HG02938 (cell line): ENCODE data around the gene CD209.

Experiments
- ATAC-seq: cut with Tn5 transposase; IDR thresholded peaks from one replicate; pipeline ENCODE4 v1.9.1; 2021; ENCODE audit warnings: mild to moderate bottlenecking, moderate library complexity; ENCODE audit not compliant: unreplicated experiment

Gene CD209

GRCh38 chr19:7706188-7706954, 41.0 kb downstream of the CD209 start:
- no peak for ATAC-seq

GRCh38 chr19:7705387-7706187, 41.7 kb downstream of the CD209 start:
- no peak for ATAC-seq

GRCh38 chr19:7704280-7705060, 42.9 kb downstream of the CD209 start:
- ATAC-seq = no peak

GRCh38 chr19:7703332-7703731, 44.0 kb downstream of the CD209 start:
- no peak for ATAC-seq

GRCh38 chr19:7701654-7702457, 45.5 kb downstream of the CD209 start, which contains the start of gene FCER2:
FCER2 (minus strand) TSS chr19:7702131; CDS start chr19:7699760, 2,371 bp downstream.
- ATAC-seq = peak; percentile 67

- ATAC-seq = no peak
These were observed 46.2 kb downstream of the CD209 start for GRCh38 chr19:7701049-7701653.

GRCh38 chr19:7699417-7700401, 47.6 kb downstream of the CD209 start:
- ATAC-seq = no peak

- no peak for ATAC-seq
These were observed 48.3 kb downstream of the CD209 start for GRCh38 chr19:7699003-7699402.

GRCh38 chr19:7698583-7698982, 48.8 kb downstream of the CD209 start:
- ATAC-seq = no peak

GRCh38 chr19:7697721-7698287, 49.5 kb downstream of the CD209 start:
- ATAC-seq = no peak

- no peak for ATAC-seq
These were observed 52.8 kb downstream of the CD209 start for GRCh38 chr19:7694499-7694898.

- ATAC-seq = no peak
These were observed 54.8 kb downstream of the CD209 start for GRCh38 chr19:7692417-7693088.

GRCh38 chr19:7691497-7691896, 55.8 kb downstream of the CD209 start:
- ATAC-seq = no peak

GRCh38 chr19:7690779-7691258, 56.5 kb downstream of the CD209 start:
- ATAC-seq = no peak
